Retinal pigment epithelial cell (primary cell): ENCODE measurements around the gene FAM156A.
"Not testable (repeated sequence)": the region's sequence is repeated elsewhere in the genome, so short reads cannot be mapped to it uniquely, and the experiment has no call there.

ENCODE experiments used
- DNase-seq: peaks from one replicate; pipeline ENCODE4 v3.0.0-alpha.2; 2010; ENCODE audit warnings: low read depth
- H3K4me3 ChIP-seq: 2 replicates; pipeline ENCODE4 v1.5.1; 2011; ENCODE audit warnings: mild to moderate bottlenecking, low read length, control low read depth, moderate library complexity
- TF ChIP-seq, protein P1 (sequence below): conservative IDR thresholded peaks from 2 replicates; pipeline ENCODE4 v1.5.1; 2011; ENCODE audit warnings: low read depth, low read length, control low read depth, inconsistent platforms

FAM156A gene

GRCh38 chrX:52995987-52996331, 37.6 kb upstream of the FAM156A start:
- TF ChIP-seq, protein P1, sequence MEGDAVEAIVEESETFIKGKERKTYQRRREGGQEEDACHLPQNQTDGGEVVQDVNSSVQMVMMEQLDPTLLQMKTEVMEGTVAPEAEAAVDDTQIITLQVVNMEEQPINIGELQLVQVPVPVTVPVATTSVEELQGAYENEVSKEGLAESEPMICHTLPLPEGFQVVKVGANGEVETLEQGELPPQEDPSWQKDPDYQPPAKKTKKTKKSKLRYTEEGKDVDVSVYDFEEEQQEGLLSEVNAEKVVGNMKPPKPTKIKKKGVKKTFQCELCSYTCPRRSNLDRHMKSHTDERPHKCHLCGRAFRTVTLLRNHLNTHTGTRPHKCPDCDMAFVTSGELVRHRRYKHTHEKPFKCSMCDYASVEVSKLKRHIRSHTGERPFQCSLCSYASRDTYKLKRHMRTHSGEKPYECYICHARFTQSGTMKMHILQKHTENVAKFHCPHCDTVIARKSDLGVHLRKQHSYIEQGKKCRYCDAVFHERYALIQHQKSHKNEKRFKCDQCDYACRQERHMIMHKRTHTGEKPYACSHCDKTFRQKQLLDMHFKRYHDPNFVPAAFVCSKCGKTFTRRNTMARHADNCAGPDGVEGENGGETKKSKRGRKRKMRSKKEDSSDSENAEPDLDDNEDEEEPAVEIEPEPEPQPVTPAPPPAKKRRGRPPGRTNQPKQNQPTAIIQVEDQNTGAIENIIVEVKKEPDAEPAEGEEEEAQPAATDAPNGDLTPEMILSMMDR = no peak
- H3K4me3 ChIP-seq = peak overlapping the region; percentile 74
- DNase-seq = no peak

DNA sequence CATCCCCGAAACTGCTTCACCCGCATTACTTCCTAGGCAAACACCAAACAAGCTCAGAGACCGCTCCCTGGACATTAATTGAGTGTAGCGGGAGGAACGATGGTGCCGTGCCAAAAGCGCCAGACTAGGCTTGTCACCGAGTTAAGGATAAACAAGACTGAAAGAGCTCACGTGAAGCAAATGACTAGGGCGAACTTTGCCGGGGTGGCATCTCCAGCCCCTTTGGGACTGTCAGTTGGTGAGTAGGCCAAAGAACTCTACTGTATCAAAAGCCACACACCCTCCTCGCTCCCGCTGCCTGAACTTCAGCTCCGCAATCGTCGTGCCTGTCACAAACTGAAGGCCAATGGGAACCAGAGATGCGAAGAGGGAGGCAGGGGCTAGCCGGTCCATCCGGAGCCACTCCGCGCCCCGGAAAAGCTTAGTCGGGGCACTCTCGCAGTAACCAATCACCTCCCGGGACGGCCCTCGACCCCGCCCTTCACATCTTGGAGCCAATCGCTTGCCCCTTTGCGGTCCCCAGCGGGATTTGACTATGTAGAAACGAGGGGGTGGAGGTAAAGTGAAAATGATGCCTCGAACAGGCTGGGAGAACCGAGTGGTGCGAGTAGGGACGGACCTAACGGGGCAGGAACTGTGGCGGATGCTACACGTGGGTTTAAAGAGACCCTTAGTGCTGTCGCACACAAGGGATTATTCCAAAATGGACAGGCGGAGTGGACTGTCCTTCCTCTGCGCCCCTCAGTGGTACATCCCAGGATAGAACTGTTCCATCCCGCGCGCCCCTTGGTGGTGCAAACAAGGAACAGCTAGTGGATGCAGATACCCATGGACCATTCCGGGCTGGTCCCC, 37.0 kb upstream of the FAM156A start:
- peak; percentile 84 for DNase-seq
- peak overlapping the region; percentile 74 for H3K4me3 ChIP-seq
- TF ChIP-seq, protein P1 = peak; percentile 67

DNA sequence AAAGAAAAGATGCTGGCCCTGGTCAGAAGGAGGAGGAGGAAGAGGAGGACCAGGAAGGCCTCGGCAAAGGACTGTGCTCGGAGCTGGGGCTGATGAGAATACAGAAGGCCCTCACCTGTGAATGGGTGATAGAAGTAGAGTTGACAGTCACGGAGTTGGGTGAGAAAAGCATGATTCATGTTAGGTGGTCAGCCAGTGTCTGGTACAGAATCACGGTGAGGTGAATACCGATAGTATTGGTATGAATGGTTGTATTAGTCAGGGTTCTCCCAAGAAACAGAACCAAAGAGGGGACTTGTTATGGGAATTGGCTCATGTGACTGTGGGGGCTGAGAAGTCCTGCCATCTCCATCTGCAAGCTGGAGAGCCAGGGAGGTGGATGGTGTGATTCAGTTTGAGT, 32.5 kb upstream of the FAM156A start:
- TF ChIP-seq, protein P1 = no peak
- DNase-seq = no peak
- no peak overlapping the region for H3K4me3 ChIP-seq

DNA sequence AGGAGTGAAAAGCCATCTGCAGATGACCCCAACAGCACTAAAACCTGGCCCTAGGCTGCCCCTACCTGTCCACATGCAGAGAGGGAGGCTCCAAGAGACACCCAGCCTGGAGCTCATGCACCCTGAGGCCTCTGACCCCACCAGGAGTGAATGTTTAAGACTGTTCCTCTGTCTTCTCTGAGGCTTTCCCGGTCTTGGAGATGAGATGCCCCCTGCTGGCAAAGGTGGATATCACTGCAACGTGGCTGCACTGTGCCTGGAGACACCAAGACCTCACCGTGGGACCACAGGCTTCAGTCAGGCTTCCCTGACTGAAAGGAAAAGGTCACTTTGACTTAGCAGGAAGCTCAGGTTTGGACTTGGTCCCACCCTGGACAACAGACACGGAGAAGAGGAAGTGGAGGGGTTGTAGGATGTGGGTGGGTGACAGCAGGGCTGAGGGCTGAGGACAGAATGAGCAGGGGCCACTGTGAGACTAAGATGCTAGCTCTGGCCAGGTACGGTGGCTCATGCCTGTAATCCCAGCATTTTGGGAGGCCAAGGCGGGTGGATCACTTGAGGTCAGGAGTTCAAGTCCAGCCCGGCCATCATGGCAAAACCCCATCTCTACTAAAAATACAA, 31.8 kb upstream of the FAM156A start:
- H3K4me3 ChIP-seq, DNase-seq: not testable (repeated sequence)
- TF ChIP-seq, protein P1 = peak; percentile 60

- TF ChIP-seq, protein P1 = no peak
- DNase-seq = no peak
Measured at GRCh38 chrX:52988985-52989917, 30.9 kb upstream of the FAM156A start.

DNA sequence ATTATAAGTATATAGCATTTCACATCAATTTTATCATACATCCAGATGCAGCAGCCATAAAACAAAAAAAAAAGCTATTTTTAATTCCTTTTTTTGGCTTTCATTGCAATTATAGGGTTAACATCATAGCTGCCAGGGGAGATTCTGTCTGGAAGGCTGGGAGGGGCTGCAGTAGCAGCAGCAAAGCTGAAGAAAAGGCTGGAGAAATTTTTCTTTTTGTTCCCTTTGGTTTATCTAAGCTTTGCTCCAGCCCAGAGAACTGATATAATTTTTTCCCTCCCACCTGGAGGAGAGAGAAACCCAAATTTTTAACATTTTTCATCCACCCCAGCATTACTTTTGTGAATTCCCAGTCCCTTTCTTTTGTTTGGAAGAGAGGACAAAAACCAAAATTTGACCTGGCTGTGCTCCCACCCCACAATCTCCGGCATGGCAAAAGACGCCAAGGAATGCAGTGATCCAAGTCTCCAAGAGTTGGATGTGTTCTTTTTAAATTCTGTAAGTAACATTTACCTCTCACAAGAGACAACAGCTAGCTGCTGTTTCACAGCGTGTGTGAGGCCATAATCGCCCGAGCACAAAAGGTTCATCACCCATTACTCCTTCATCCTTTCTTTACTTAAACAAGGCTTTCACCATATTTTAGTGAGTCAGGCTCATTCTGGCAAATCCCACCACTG, 25.1 kb upstream of the FAM156A start:
- no peak for DNase-seq
- TF ChIP-seq, protein P1 = no peak
- H3K4me3 ChIP-seq = peak overlapping the region; percentile 27

More at GRCh38 chrX:52988985-52989917, 30.9 kb upstream of the FAM156A start:
- no peak overlapping the region for H3K4me3 ChIP-seq
